ENCODE measurements around the gene MPG.
"Not testable (repeated sequence)": the region's sequence is repeated elsewhere in the genome, so short reads cannot be mapped to it uniquely, and the experiment has no call there.

Gene MPG

GRCh38 chr16:114327-114726, 36.3 kb downstream of the MPG start:
- no peak for DNase-seq

- DNase-seq, result no peak
These were observed 38.0 kb downstream of the MPG start for GRCh38 chr16:116015-116414.

GRCh38 chr16:117379-118365, 39.6 kb downstream of the MPG start:
- DNase-seq, result peak; percentile 63

GRCh38 chr16:118857-119256, 40.8 kb downstream of the MPG start:
- DNase-seq, result no peak

- DNase-seq, result no peak
These were observed 41.3 kb downstream of the MPG start for GRCh38 chr16:119295-119694.

GRCh38 chr16:119835-120491, 41.9 kb downstream of the MPG start:
- DNase-seq, result no peak

- DNase-seq, result no peak
These were observed 42.7 kb downstream of the MPG start for GRCh38 chr16:120756-121155.

- no peak for DNase-seq
These were observed 44.3 kb downstream of the MPG start for GRCh38 chr16:122361-122760.

- not testable (repeated sequence) for DNase-seq
These were observed 45.7 kb downstream of the MPG start for GRCh38 chr16:123558-124350.

GRCh38 chr16:125011-125410, 47.0 kb downstream of the MPG start:
- DNase-seq, result no peak

GRCh38 chr16:129075-129474, 51.0 kb downstream of the MPG start:
- DNase-seq, result no peak

- no peak for DNase-seq
These were observed 52.6 kb downstream of the MPG start for GRCh38 chr16:130533-131173.

GRCh38 chr16:132120-132519, 54.1 kb downstream of the MPG start:
- DNase-seq, result no peak

- no peak for DNase-seq
These were observed 55.7 kb downstream of the MPG start for GRCh38 chr16:133716-134115.

Data from activated CD4-positive, alpha-beta T cell treated with anti-CD3 and anti-CD28 coated beads, Interleukin-10, Interleukin-2, amounts not matched to agents 100 ng/mL and 50 ng/mL, durations not matched to agents 16 hours and 8 hours (primary cell).